ENCODE data around the gene HS6ST3. TPM values are rescaled to one million over a fixed set of nuclear protein-coding genes. Genes with fewer than 3 reads are reported as not detected.

HS6ST3 gene
- total RNA-seq, 1 donor: 0.36 TPM

DNA sequence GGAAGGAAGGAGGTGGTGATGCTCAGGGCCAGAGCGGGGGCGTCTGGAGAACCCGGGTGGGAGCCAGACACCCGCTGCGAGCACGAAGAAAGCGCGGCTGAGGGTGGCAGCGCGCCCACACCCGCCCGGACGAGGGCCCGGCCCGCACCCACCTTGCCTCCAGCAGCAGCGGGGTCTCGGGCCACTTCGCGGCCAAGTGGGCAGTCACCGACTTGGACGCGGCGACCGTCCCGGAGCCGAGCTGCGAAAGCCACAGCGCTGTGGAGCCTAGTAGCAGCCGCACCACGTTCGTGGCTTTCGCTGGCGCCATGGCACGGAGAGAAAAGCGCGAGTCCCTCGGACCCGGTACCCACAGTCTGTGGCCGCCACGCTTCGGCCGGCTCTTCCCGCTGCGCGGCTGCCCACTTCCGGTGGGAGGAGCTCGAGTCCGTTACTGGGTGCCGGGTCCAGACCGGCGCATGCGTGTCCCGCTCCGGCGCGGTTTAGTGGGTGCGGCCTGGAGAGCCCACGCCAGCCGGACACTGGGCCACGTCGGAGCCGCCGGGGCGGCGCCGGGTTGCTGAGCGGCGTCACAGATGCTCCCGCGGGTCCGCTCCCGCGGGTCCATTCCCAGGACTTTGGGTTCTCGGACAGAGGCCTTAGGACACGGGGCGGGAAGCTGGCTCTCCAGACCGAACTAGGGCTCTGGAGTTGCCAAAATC lies 36.8 kb upstream of the HS6ST3 start, which contains the start of gene UGGT2:
Gene UGGT2 (minus strand): TSS at position 399 of the 701 bp plus-strand sequence. CDS start 89 bp downstream, at position 310.
- H3K4me3 ChIP-seq (ENCODE audit: low read depth, low read length): peak within 1 kb of the TSS; percentile 92
- DNase-seq (ENCODE audit: low read depth): peak; percentile 94
- TF ChIP-seq CTCF (IDR thresholded peaks at IDR 0.05; ENCODE audit: insufficient read depth, low read length): no peak

GRCh38 chr13:96065849-96066248 lies 24.1 kb upstream of the HS6ST3 start:
- TF ChIP-seq CTCF (IDR thresholded peaks at IDR 0.05; ENCODE audit: insufficient read depth, low read length): no peak
- no peak overlapping the region for H3K4me3 ChIP-seq (ENCODE audit: low read depth, low read length)
- no peak for DNase-seq (ENCODE audit: low read depth)

GRCh38 chr13:96068729-96069128 lies 21.2 kb upstream of the HS6ST3 start:
- no peak for DNase-seq (ENCODE audit: low read depth)
- H3K4me3 ChIP-seq (ENCODE audit: low read depth, low read length): no peak overlapping the region
- no peak for TF ChIP-seq CTCF (IDR thresholded peaks at IDR 0.05; ENCODE audit: insufficient read depth, low read length)

DNA sequence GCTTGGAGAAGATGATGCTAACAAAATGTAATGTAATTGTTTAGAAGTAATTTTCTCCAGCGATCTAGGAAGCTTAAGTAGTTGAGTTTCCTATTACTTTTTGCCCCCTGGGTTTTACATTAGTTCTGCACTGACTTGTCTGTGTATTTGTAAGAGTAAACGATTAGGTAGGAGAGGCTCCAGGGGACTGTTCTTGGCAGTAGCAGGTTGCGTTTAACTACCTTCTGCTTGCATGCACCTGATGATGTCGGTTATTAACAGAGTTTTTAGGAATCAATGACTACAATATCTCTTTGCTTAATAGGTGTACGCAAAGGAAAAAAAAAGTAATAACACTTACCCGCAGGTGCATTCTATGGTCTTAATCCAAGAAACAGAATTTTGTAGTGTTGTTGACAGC lies 18.4 kb upstream of the HS6ST3 start:
- H3K4me3 ChIP-seq (ENCODE audit: low read depth, low read length): no peak overlapping the region
- TF ChIP-seq CTCF (IDR thresholded peaks at IDR 0.05; ENCODE audit: insufficient read depth, low read length): no peak
- no peak for DNase-seq (ENCODE audit: low read depth)

DNA sequence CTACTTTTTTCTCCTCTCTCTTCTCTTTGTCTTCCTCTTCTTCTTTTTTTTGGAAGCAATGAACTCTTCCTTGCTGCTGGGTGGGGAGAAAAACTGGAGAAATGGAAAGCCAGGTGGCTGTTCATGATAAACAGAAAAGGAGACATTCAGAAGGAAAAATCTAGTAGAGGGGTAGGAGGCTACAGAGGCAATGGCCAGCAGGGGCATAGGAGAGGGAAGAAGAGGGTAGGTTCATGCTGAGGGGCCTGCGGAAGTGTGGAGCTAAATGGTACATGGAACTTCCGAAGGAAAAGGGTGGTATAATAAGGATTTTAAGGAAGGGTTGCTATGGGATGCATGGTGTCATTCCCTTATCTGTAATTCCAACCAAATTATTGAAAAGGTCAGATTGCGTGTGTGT lies 17.5 kb upstream of the HS6ST3 start:
- no peak for DNase-seq (ENCODE audit: low read depth)
- TF ChIP-seq CTCF (IDR thresholded peaks at IDR 0.05; ENCODE audit: insufficient read depth, low read length): no peak
- H3K4me3 ChIP-seq (ENCODE audit: low read depth, low read length): no peak overlapping the region

DNA sequence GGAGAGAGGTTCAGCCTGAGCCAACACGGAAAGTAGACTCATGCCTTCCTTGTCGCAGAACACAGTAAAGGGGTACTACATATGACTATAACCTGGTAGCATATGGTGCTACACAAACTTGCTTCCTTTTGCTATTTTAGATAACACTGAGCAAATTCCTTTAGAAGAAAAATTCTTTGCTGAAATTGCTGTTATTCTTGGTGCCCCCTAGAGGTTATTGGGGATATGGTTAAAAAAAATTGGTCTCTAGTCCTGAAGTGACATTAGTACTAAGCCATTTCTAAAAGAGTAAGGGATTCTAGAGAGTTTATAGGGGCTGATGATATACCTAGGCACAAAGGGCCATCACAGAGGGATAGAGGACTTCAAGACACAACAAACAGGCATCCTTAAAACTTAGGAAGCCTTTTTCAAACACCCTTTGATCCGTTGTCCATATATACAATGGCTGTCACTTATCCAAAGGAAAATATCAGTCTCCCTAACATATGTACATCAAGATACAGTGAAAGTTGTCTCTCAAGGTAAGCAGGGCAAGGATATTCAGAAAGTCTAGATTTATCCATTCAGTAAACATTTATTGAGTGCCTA lies 13.9 kb upstream of the HS6ST3 start:
- peak; percentile 71 for TF ChIP-seq CTCF (IDR thresholded peaks at IDR 0.05; ENCODE audit: insufficient read depth, low read length)
- peak; percentile 52 for DNase-seq (ENCODE audit: low read depth)

More for the DNA sequence above, 13.9 kb upstream of the HS6ST3 start:
- H3K4me3 ChIP-seq (ENCODE audit: low read depth, low read length): no peak overlapping the region
